Limb (tissue), 2 donors: ENCODE results near the gene VSTM2B.

Experiments used
- DNase-seq, 2 donors: peaks; one replicate each; pipeline ENCODE4 v3.0.0-alpha.2; 2016; ENCODE audit errors: extremely low spot score in 2 of 2

VSTM2B gene

DNA sequence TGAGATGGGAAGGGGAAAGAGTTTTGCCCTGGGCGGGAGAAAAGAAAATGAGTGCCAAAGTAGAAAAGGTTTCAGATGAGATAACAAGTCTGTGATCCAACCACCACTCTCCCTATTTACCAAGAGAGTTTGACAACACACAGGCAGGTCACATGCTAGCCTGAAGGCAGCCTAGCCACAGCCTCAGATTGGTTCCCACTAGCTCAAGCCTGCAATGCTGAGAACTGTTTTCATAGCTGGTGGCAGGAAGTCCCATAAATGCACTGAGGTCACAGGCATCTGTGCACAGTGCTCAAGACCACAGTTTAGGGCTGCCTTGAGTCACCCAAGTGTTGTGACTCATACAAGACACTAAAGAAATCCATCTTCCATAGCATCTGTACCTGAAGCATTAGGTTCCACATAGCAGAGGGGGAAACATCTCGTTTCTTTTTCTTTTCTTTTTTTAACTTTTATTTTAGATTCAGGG is 61.8 kb downstream of the VSTM2B start:
- DNase-seq: no peak

DNA sequence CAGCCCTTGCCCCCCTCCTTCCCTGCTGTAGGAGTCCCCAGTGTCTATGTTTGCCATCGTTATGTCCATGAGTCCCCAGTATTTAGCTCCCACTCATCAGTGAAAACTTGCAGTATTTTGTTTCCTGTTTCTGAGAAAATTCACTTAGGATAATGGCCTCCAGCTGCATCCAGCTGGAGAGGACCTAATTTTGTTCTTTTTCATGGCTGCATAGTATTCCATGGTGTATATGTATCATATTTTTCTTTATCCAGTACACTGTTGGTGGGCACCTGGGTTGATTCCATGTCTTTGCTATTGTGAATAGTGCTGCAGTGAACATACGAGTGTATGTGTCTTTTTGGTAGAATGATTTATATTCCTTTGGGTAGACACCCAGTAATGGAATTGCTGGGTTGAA is 62.3 kb downstream of the VSTM2B start:
- DNase-seq: no peak

- DNase-seq: no peak
These were observed 64.5 kb downstream of the VSTM2B start for GRCh38 chr19:29590278-29590677.

GRCh38 chr19:29591670-29592069 is 65.9 kb downstream of the VSTM2B start:
- DNase-seq: no peak

- DNase-seq: no peak
These were observed 68.1 kb downstream of the VSTM2B start for GRCh38 chr19:29593869-29594268.

DNA sequence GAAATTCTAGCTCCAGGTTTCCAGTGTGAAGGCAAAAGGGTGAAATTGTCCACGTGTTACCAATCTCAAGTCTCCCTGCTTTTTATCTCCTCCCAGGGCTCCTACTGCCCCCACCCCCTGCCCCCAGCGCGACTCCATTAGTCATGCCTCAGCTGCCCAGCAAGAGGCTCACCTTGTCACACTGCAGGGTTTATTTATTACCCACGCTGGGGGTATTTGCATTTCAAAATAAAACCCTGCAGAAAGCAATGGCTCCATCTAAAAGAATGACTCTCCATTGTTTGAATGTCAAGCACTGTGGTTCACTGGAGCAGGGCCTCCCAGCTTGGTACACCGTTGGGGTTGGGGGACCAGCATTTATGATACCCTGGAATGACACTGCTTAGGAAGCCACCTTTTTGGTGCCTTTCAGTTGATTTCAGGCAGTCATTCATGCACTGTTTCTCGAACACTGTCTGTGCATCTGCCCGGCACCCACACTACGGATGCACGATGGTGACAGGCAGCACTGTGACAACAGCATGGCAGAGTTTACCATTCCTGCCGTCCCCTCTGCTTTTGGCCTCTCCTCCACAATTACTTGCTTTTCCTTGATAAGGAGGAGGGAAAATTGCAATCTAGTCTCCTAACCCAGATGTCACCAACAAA is 70.4 kb downstream of the VSTM2B start:
- no peak for DNase-seq

DNA sequence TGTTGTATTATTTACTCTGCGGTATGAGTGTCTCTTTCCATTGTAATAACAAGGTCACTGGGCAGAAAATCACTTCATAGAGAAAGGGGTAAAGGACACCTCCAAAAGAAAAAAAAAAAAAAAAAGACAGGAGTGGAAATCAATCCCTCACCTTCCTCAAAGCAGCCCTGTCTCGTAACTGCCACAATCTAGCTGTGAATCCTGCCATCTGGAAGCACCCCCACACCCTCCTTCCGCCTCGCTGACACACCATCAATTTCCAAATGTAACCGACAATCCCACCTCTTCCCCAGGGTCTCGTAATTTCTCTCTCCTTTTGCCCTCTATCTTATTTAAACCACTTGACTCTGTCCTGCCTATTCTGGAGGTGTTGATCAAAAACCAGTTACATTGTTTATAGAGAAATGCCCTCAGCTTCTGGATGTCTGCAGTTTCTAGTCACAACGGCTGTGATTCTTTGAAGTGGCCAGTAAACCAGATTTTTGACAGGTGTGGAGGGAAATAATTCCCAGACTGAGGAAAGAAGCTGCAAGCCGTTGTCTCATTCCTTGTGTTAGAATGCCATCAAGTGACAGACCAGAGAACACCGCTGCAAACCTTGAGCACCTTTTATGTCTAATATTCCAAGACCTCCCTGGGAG is 71.2 kb downstream of the VSTM2B start:
- DNase-seq: peak in 1 of 2 donors; percentile 6

- no peak for DNase-seq
These were observed 72.2 kb downstream of the VSTM2B start for GRCh38 chr19:29598036-29598435.

DNA sequence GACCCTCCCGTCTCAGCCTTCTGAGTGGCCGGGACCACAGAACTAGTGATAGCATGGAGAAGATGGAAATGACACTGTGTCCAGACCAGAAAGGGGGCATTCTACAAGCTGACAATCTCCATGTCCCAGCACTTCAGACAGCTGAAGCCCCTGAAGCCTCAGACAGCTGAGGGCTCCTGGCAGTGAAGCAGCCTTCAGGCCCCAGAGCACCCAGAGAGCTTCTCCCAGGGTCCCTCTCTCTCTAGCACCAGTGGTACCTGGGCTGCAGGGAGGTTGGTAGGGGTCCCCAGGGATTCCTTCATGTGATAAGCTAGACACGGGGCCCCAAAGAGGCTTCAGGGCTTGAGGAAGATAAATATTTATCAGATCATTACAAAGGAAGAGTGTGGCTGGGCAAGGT is 72.7 kb downstream of the VSTM2B start:
- DNase-seq: no peak

DNA sequence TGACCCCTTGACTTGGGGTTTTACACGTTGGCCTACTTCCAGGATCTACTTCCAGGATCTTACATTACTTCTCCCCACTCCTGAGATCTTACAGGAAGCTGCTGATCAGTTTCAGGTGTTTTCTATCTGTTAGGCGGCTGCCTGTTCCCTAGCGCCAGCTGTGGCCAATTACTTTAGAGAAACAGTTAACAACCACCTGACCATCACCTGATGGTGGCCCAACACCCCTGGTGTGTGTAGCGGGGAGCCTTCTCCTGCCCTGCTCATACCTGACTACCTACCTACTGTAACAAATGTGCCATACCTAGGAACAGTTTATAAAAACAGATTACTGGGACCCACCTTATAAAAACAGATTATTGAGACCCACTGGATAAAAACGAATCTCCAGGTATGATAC is 77.5 kb downstream of the VSTM2B start:
- no peak for DNase-seq

DNA sequence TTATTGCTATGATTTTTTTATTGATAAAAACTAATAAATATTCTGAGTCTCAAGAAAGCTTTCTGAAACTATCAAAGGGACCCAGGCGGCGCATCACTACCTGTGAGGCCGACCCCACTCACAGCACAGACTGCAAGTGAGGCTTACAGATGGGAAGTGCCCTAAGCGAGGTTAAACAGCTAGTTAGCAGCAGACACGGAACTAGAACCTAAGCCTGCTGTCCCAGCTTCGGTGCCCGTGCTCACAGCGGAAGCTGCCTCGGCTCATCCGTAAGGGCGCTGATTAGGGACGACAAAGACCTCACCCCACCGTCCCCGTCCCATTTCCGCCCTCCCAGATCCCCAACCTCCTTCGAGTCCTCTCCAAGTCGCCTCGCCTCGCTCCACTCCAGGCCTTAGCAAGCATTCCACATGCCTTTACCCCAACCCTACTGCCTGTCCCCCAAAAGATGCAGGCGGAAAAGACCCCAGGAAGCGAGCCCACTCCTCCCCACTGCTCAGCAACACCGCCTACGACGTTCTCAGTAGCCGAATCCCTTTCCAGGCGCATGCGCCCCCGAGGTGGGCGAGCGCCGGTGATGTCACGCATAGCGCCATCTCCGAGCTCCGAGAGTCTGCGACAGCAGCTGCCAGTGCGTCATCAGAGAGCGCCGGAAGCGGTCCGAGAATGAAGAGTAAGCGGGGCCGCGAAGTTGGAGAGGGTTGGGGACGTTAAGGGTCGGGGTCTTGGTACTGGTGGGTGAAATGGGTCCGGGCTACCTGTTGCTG is 80.0 kb downstream of the VSTM2B start, which contains the start of gene POP4:
Gene POP4 (plus strand): TSS at position 631 of the 767 bp plus-strand sequence. CDS start 36 bp downstream, at position 667.
- DNase-seq: peak; percentile 97 to 98

- DNase-seq: no peak
These were observed 80.6 kb downstream of the VSTM2B start for GRCh38 chr19:29606420-29606747.

DNA sequence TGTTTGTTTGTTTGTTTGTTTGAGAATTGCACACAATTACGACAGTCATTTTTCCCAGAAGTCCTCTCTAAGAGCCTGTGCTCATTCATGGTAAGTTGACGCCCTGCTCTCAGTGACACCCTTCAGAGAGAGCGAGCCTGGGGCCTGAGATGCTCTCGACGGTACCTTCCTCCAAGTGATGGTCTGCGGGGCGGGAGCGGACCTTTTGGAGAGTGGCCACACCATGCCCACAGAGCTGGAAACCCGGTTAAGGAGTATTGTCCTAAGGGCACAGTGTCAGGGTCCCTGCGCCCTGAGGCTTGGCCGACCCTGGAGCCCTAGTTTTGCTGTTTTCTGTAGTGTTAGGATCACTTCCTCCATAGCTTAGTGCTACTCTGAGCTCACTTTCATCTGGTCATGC is 83.8 kb downstream of the VSTM2B start:
- no peak for DNase-seq

- no peak for DNase-seq
These were observed 84.4 kb downstream of the VSTM2B start for GRCh38 chr19:29610213-29610573.

DNA sequence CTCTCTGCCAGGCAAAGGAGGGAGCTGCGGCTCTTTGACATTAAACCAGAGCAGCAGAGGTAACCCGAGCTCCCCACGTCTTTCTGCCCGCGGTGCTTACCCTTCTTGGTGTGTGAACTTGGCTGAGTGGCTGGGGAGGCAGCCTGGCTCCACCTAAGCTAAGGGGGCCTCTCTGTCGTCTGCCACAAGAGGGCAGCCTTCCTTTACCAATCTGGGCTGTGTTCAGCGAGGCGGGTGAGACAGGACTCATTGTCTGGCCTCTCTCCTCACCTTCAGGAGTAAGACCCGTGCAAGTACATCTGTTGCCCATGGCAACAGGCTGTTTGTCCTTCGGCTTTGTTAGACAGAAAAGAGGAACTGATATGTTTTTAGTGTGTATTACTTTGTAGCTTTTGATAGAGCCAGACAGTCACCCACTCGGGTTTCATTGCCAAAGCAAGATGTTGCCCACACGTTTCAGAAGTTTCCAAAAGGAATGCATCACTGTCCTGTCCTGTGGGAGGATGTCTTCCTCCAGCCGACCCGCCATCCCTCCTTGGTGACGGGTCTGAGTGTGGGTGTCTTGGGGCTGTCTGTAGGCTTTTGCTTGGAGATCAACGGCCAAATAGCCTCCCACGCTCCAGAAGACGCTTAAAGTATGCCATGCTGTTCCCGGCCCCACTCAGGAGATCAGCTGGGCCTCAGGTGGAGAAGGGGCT is 84.9 kb downstream of the VSTM2B start:
- DNase-seq: peak; percentile 72 to 81

GRCh38 chr19:29612121-29612520 is 86.3 kb downstream of the VSTM2B start:
- DNase-seq: no peak

- no peak for DNase-seq
These were observed 87.2 kb downstream of the VSTM2B start for GRCh38 chr19:29612801-29613595.

DNA sequence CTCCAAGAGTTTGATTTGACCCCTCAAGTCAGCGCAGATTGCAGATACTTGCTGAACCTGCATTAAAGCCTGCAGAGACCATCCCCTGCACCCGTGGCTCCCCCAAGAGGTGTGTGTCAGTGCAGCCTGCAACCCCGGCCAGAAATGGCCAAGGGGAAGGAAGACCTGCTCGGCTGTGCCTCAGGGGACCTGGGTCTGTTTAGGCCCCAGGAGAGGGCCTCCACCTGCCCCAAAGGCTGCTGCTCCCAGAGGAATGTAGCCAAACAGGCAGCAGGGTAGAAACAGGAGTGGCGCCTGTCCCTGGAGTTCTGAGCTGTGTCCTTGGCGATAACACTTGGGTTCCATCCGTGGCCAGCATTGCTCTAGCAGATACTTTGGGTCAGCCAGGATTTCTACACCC is 88.3 kb downstream of the VSTM2B start:
- DNase-seq: no peak
